Retina (tissue), 1 donor: ENCODE data around the gene CHDH.

ENCODE experiments used
- DNase-seq: peaks from one replicate; pipeline ENCODE4 v3.0.0-alpha.2; 2016

Gene CHDH

DNA sequence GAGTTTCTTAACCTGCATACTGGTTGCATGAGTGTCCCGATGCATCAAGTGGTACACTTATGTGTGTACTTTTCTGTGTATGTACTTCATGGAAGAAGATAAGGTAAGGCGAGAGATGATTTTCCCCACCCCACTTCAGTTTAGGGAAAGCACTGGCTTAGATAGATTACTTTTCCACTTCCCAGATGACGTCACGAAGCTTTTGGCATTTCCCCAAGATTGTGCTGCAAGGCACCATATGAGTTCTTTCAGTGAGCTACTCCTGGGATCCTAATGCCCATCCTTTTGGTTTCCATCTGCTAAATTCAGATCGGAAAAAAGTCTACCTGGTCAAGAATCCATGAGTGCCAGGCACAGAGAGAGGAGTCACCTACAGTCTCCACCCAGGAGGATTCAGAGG lies 4.7 kb upstream of the CHDH start:
- DNase-seq: no peak

DNA sequence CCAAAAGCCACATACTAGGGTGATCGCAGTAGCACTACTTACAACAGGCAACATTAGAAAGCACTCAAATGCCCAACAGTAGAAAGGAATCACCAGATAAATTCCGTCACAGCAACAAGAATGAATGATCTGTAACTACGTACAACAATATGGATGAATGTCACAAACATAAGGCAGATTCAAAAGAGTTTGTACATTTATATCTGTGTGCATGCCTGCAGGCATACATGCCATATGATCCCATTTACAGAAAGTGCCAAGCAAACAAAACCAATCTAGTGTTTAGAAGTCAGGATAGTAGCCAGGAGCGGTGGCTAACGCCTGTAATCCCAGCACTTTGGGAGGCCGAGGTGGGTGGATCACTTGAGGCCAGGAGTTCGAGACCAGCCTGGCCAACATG lies 3.7 kb upstream of the CHDH start:
- no peak for DNase-seq

DNA sequence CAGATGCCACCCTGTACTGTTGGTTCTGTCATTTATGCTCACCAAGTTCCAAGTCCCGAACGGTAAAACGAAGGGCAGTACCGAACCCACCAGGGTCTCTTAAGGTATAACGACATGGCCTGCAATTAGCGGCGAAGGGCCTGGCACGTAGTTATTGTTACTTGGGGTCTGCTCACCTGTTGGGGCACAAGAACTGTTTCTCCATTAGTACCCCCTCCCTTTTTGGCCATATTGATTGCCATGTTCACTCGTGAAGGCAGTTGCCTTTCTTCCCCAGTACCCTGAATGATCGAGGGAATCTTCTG lies 584 bp upstream of the CHDH start:
- no peak for DNase-seq

DNA sequence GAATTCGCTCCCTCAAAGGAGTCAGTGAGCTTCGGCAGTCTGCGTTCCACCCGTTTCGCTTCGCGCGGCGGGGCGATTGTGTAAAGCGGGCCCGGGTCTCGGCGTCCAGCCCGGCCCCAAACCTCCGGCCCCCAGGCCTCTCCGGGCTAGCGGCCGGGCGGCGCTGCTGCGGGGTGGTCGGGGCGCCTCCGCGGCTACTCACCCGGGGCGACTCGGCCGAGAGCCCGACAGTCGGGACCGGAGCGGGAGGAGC lies 412 bp downstream of the CHDH start:
- DNase-seq: peak; percentile 72

DNA sequence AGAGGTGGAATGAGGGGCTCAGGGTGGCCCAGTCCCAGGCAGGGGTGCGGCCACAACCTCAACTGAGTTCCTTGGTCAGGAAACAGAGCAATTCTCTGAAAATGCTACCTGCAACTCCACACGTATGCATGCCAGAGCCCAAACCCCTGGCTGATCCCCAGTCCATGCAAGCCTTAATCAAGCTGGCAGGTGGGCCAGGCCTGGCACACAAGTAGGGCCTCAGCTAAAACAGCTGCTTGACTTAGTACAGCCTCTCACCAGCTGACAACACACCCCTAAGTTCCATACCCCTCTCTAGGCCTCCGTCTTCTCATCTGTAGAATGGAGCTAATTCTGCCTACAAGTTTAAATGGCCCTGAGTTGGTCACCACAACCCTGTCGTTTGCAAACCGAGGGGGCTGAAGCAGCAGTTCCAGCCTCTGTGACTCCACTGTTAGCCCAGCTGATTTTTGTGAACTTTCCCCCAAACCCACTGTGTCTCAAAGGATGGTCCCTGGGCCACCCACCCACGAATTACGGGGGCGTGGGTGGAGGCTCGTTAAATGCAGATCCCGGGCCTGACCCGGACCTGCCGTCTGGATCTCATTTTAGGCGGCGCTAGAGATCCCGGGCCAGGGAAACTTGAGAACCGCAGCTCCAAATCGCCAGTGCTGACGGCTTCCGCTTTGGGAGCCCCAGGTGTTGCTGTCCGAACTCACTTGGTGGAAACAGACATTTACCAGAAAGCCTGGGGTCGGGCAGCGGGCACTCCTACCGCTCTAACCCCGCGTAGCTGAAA lies 927 bp downstream of the CHDH start:
- peak; percentile 70 for DNase-seq

DNA sequence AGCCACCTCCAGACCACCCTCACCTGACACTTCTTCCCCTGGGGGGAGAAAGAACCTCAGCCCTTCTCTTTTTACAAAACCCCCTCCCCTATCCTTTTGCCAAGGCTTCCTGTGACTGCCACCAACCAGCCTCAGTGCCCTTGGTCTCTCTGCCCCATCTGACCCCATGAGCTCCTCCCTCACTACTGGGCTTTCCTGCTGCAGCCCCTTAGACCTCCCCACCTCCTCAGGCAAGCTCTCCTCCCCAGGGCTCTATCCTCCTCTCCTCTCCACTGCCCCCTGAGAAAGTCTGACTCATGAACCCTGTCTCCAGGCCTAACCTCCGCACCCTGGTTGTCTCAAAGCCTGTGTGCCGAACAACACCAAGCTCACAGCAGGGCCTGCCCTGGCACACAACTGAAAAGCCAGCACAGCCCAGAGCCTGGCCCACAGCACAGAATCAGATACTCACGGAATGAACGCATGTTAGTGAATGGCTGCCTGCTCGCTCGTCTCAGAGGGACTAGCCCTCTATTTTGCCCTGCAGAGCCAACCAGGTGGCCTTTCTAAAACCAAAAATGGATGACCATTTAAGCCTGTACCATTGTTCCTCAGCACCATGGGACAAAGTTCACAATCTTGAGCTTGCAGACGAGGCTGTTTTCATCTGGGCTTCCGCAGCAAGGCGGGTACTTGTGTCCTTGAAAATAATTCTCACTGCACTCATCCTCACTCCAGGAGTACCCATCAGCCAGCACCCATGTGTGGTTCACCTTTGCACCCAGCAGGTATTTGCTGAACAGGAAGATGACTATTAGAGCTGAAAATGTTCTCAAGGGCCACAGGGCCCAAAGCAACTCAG lies 1.7 kb downstream of the CHDH start:
- DNase-seq: no peak

DNA sequence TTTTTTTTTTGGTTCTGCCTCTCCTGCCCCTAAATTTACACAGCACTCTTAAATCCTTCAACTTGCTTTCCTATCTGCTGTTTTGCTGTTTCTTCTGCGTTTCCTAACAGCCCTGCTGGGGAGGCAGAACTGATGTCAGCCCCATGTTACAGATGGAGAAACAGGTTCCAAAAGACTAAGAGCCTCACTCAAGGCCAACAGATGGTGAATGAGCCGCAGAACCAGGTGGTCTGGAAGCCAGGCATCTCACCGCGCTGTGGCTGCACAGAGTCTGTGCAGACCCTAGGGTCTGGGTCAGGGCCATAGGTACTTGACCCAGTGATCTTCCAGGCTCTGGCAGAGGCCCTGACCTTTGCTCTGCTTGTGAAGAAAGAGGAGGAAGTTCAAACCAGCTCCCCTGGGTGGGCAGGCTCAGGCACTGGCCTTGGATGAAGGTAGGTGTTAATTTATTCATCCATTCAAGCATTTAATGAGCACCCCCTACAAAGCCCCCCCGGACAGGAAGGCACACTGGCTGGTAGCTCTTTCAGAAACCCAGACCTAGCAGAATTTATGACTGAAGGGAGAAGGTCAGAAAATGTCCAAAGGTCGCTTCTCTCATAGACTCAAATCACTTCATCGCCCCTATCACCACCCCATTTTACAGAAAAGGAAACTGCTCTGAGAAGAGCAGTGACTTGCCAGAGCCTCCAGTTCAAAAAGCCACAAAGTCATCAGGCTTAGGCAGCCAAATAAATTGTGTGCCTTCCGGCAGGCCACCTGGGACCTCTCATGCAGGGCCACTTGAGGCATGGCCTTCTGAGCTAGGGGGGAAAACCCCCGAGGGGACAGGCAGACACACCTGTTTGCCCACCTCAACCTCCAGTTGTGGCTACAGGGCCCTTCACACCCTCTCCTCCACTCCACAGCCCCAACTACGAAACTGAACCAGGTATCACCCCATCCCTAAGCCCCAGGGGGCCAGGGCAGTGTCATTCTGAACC lies 2.7 kb downstream of the CHDH start:
- no peak for DNase-seq

DNA sequence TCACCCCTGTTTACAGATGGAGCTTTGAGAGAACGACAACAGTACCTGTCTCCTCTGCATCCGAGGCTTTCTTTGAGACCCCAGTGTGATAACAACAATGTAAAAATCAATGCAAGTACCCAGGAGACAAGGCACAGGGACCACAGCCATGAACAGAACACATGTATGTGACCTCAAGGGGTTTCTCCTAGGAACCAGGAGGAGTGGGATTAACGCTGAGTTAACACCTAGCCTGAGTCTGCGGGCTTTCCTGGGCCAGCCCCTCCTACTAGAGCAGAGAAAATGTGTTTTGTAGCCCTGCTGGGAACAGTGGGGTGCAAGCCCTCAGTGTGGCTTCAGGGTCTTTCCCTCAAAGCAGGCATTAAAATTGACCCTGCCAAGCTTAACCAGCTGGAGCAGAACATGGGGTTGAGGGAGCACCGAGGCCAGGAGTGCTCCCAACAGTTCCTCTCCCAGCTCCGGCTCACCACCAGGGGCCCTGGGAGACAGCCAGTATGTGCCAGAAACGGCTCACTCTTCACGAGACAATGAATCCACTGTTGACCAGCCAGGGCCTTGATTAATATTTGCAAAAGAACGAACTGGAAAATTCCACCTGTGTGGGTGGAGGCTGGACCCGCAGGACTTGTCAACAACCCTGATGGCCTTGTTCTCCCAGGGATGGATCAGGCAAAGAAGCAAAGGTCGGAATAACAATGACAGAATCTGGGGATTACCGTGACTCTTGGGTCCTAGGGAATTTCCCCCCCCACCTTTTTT lies 3.6 kb downstream of the CHDH start:
- peak; percentile 58 for DNase-seq

DNA sequence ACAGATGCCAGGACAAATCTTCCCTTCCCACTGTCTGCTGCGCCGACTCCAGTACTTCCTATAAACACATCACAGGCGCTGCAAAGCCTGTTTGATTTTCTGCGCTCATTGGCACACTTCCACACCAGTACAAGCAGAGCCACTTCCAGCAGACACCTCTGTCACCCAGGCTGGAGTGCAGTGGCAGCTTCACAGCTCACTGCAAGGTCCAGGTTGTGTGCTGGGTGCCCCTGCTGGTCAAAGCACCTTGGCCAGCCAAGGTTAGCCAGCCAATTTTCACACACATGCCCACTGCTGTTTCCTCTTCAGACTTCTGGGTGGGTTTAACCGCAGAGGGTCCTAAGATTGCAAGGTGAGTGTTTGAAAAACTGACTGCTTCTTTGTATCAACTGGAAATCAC lies 4.9 kb downstream of the CHDH start:
- no peak for DNase-seq

DNA sequence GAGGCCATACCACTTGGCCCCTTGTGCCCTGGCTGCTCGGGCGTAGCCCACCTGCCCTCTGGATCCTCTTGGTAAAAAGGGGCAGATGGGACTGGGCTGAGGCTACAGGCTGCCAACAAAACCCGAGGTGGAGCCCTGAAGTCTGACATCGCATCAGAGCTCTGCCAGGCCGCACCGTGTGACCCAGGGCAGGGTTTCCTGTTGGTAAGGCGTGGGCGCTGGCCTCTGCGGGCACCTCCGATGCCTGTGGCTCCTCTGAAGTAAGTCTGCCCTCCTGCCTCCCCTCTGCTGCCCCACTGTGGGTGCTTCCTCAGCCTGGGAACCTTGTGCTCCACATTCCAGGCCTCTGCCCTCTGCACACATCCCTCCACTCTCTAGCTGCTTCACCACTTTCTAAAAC lies 8.9 kb downstream of the CHDH start:
- DNase-seq: no peak

DNA sequence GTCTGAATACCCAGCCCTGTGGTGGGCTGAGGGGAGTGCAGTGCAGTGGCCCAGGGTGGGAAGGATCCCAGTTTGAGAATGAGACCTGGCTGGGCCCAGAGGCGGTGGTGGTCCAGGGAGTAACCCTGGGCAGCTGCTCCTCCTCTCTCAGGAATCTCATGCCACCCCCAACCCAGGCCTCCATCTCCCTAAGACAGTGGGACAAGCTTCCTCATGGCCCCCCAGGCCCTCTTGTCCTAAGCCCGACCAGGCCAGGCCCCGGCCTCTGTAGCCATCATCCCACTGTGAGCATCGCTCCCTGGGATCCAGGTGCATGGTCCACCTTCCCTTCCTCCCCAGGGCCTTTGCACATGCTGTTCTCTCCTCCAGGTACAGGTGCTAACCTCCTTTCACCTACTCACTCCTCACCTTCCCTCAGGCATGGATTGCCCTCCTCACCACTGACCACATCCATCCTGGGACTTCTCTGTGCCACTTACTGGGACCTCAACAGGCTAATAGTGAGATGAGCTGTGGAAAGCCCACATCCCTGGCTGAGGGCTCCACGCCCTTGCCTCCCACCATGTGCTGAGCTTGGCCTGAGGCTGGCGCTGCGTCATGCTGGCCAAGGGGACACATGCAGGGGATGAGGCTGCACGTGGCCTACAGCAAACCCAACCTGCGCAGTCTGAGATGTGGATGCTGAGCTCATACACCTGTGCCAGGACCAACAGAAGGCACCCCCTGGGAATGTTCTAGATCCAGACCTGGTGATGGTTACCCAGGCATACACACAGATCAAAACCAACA lies 9.9 kb downstream of the CHDH start:
- no peak for DNase-seq

DNA sequence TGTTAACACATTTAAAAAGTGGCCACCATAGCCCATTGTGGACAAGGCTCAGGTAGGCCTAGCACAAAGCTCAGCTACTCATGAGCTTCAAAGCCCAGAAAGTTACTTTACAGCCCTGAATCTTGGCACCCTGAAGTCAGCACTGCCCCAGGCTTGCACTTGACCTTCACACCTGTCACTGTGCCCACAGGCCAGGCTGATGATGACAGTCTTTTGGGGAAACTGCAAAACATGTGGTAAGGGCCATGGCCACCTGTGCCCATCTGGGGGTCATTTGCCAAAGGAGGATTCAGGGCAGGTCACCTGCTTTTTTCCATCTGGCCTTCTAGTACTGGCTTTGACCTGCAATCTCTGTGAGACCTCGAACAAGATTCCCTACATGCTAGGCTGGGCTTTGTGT lies 11.0 kb downstream of the CHDH start:
- DNase-seq: no peak

DNA sequence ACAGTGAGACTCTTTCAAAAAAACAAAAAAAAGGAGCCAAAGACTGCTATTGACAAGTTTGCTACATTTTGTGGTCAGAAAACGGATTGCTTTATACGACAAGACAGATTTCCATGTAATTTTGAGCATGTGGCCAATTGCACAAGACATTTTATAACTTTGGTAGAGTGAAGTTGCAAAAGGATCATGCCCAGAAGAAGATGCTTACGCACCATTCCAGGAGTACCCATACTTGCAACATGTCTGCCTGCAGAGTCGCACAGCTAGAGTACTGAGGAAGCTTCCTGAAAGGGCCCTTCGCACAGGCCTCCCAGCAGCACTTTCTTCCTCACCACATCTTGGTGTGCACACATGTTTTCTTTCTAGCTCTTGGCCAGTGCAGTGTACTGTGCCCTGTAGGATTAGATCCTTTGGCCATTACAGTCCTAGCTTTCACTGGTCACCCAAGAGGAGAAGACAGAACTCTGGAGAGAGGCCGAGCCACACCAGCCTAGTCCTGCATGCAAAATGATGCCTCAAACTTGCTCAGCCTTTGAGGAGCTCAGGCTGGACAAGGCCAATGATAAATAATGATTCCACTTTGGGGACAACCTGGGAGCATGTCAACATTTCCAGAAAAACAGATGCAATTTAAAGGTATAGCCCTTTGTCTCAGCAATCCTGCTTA lies 11.7 kb downstream of the CHDH start:
- no peak for DNase-seq

DNA sequence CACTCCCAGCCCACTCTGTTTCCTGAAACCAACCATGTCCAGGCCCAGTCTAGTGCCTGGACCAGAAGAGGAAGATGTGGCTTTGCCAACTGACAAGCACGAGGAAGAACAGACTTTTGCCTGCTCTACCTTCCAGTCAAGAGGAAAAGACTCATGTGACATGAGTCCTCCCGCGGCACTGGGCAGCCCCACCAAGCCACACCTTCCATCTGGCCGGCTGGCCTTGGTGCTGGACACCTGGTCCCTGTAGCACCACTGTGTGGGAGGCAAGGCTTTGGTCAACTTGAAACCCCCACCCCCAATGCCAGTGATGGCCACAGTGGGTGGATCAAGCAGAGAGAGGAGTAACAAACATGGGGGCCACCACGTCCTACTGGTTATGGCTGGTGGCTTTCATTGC lies 12.5 kb downstream of the CHDH start:
- DNase-seq: no peak

DNA sequence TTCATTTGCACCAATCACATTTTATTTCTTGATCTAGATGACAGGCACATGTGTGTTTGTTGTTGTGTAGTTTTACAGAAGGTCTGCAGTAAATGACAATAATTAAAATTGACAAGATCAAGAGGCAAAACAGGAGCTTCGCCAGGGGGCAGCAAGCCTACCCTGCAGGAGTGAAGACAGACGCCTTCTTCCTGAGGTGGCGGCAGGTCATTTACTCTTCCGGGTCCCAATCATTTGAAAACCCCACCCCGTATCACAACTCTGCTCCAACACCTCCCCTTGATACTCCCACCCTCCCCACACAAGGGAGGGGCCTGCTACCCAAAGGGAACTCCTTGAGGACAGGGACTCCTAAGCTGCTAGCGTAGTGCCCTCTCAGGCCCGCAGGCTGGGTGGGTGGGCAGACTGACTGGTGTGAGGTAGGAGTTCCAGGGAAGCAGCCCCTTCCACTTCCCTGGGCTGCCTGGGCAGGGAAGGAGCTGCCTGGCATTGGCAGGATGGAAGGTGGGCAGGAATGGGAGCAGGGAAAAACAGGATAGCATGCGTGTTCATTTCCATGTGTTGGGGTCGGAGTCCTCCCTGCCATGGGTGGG lies 13.1 kb downstream of the CHDH start:
- no peak for DNase-seq

DNA sequence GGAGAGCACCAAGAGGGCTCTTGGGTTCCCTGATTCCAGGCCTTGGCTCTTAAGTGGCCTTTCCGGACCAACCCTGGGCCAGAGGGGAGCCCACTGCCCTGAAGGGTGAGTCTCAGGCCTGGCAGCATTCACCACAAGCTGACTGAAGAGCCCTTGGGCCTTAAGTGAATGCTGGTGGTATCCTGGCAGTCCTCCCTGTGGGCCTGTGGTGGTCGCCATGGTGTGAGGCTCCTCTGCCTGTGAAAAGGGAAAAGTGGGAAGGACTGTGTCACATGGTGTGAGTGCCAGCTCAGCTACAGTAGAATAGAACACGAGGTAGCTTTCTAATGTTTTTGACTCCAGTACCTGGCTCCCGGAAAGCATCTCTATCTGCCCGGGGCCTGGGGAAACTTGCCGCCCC lies 15.3 kb downstream of the CHDH start:
- DNase-seq: no peak

DNA sequence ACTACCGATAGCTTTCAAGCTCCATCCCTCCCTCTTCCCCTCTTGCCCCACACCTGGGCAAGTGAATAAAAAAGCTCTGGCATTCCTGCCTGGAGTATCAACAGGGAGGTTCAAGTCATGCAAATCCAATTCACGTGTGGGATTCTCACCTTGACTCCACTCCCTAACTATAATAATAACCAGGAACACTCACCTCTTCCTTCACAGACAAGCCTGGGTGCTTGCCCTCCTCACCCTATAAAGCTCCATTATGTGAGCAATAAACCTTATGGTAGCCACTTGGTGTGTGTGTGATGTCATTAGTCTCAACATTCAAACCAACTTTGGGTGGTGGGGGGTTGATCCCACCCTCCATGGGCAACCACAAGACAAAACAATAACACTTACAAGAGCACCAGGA lies 16.6 kb downstream of the CHDH start:
- DNase-seq: no peak

DNA sequence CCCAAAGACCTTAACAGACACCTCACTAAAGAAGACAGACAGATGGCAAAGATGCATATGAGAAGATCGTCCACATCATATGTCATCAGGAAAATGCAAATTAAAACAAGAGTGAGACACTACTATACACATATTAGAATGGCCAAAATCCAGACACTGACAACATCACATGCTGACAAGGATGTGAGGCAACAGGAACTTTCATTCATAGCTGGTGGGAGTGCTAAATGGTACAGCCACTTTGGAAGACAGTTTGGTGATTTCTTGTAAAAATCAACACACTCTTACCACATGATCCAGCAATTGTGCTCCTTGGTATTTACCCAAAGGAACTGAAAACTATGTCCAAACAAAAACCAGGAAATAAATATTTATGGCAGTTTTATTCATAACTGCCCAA lies 17.6 kb downstream of the CHDH start:
- DNase-seq: no peak

DNA sequence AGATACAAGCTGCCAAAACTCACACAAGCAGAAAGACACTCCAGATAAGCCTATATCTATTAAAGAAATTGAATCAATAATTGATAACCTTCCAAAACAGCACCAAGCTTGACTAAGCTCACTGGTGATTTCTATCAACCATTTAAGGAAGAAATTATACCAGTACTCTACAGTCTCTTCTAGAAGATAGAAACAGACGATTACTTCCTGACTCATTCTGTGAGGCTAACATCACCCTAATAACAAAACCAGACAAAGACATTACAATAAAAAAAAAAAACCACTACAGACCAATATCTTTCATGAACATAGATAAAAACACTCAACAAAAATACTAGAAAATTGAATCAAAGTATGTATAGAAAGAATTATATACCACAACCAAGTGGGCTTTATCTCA lies 20.2 kb downstream of the CHDH start:
- DNase-seq: no peak

DNA sequence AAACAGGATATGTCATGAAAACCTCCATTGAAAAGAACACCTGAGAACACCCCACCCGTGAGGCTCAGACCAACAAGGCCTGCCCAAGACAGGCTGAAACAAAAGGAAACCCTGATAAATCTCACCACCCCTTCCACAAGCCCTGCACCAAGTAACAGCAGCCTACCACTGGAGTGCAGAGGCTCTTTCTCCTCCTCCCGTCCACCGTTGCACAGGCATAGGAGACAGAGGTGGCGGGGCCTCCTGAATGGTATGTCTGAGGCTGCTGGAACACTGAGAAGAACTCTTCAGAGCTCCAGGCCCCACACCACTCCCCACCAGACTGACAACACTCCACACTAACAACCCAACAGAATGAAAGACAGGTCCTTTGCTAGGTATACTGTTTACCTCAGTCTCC lies 21.4 kb downstream of the CHDH start:
- DNase-seq: no peak
